ENCODE data around the gene SLC25A11.
A peak's percentile ranks its signal among the peaks of the same experiment; 100 is the strongest.

SLC25A11 gene

DNA sequence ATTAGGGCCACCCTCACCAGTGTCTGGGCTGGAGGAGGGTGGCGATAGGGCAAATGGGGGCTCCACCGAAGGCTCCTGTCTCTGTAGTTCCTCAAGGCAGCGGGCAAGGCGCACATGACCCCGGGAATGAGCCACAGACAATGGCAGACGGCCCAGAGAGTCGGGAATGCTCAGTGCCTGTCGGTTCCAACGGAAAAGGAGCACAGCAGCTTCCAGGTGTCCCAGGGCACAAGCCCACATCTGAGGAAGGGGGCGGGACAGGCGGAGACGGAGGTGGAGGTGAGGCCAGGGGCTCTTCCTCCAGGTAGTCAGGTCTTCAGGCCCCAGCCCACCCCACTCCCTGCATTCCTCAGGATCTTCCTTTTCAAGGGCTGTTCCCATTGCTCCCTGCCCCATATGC is 32.9 kb upstream of the SLC25A11 start:
- no peak for DNase-seq (ENCODE audit: insufficient read length)
- TF ChIP-seq POLR2AphosphoS5 (IDR thresholded peaks at IDR 0.05; ENCODE audit: low read depth, low read length) (no peak), POLR2A (IDR thresholded peaks at IDR 0.05; ENCODE audit: low read depth, low read length) (no peak), TAF1 (IDR thresholded peaks at IDR 0.05; ENCODE audit: borderline replicate concordance, low read depth, low read length) (no peak)
- FAIRE-seq, result no peak

DNA sequence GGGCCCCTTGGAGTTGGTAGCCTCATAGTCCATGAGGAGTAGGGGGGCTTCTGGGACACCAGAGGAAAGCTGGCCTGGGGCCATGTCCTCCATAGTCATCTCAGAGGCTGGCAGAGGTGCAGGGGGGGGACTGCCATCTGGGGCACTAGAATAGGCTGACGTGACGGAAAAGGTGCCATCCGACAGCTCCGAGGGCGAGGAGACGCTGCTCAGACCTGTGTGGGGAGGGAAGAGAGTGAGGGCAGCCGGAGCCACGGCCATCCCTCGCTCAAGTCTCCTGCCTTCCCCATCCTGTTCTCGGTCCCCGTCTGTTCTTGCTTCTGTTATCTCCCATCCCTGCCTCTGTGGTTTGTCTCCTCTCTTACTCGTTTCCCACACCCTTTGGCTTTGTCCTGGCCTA is 32.5 kb upstream of the SLC25A11 start:
- DNase-seq (ENCODE audit: insufficient read length) (no peak), FAIRE-seq (no peak)
- TF ChIP-seq POLR2A (IDR thresholded peaks at IDR 0.05; ENCODE audit: low read depth, low read length) (no peak), TAF1 (IDR thresholded peaks at IDR 0.05; ENCODE audit: borderline replicate concordance, low read depth, low read length) (no peak), POLR2AphosphoS5 (IDR thresholded peaks at IDR 0.05; ENCODE audit: low read depth, low read length) (no peak)

DNA sequence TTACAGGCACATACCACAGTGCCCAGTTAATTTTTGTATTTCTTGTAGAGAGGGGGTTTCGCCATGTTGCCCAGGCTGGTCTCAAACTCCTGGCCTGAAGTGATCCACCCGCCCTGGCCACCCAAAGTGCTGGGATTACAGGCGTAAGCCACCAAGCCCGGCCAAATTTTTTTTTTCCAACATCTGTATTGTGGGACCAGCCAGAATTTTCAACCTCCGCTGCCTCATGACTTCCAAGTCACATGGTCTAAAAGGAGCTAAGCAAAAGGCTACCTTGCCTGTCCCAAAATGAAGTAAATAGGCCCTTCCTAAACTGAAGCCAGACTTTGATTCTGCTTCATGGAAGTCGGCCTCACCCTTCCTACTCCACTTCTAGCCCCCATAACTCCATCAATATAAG is 32.0 kb upstream of the SLC25A11 start:
- FAIRE-seq (no peak), DNase-seq (ENCODE audit: insufficient read length) (no peak)
- TF ChIP-seq POLR2A (IDR thresholded peaks at IDR 0.05; ENCODE audit: low read depth, low read length) (no peak), POLR2AphosphoS5 (IDR thresholded peaks at IDR 0.05; ENCODE audit: low read depth, low read length) (no peak), TAF1 (IDR thresholded peaks at IDR 0.05; ENCODE audit: borderline replicate concordance, low read depth, low read length) (no peak)

DNA sequence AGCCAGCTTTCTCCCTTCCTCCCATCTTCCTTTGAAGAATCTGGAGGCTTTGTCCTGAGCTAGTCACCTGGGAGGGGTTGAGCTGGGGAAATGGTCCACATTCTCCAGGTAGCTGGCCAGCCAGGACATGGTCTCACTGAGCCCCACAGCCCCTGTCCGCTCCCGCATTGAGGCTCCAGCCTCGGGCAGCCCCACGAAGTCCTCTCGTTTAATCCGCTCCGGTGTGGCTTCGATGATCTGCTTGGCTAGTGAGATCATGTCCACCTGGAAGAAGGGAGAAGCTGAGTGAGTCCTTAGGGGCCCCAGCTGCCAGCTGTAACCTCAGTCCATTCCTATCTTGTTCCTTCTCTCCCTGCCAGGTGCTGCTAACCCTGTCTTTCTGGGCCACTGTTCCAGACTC is 30.4 kb upstream of the SLC25A11 start:
- no peak for FAIRE-seq
- no peak for DNase-seq (ENCODE audit: insufficient read length)
- no peak for TF ChIP-seq POLR2A (IDR thresholded peaks at IDR 0.05; ENCODE audit: low read depth, low read length)
- TF ChIP-seq TAF1 (IDR thresholded peaks at IDR 0.05; ENCODE audit: borderline replicate concordance, low read depth, low read length), result no peak
- TF ChIP-seq POLR2AphosphoS5 (IDR thresholded peaks at IDR 0.05; ENCODE audit: low read depth, low read length), result no peak

DNA sequence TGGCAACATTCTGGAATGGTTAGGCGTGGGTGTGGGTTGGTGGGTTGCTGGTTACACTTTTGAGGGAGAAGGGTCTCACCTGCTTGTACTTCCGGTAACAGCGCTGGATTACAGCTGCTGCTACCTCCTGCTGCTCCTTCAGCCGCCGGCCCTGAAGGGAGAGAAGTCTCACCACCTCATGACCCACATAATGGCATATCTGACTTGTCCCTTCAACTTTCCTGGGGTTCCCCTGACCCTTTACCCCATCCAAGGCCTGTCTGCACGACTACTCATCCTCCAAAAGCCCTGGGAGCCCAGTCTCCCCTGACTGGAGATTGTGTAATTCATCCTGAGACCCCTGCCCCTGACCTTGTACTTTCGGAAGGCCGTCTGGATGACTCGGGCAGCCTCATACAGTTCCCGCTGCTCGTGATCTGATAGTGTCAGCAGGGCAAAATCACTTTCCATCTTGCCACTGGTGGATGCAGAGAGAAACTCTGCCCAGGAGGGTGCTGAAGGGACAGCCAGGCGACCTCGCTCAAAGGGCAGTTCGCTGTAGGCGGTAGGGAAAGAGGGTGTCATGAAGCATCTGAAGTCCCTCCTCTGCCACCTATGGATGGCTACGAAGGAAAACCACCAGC is 29.8 kb upstream of the SLC25A11 start:
- DNase-seq (ENCODE audit: insufficient read length), result no peak
- no peak for FAIRE-seq
- no peak for TF ChIP-seq POLR2A (IDR thresholded peaks at IDR 0.05; ENCODE audit: low read depth, low read length)
- no peak for TF ChIP-seq POLR2AphosphoS5 (IDR thresholded peaks at IDR 0.05; ENCODE audit: low read depth, low read length)
- no peak for TF ChIP-seq TAF1 (IDR thresholded peaks at IDR 0.05; ENCODE audit: borderline replicate concordance, low read depth, low read length)

DNA sequence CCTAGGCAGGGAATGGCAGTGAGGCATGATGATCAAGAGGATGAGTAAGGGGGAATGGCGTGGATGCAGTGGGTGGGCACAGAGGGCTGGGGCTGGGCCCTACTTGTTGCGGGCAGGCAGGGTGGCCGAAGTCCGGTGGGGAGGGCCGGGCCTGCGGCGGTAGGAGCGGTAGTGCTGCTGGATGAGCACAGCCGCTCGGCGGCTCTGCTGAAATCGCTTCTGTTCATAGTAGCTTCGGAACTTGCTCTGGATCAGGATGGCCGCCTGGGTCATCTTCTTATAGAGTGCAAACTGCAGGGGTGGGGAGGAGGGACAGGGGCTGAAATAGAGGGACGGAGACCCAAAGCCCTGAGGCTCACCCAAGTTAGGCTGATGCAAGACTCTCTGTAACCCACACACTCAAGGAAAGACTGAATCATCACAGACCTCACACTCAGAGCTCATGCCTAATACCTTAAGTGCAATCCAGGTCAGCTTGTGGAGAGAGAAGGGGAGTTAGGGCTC is 29.3 kb upstream of the SLC25A11 start:
- DNase-seq (ENCODE audit: insufficient read length) (no peak), FAIRE-seq (no peak)
- TF ChIP-seq POLR2A (IDR thresholded peaks at IDR 0.05; ENCODE audit: low read depth, low read length), result no peak
- TF ChIP-seq POLR2AphosphoS5 (IDR thresholded peaks at IDR 0.05; ENCODE audit: low read depth, low read length), result no peak
- TF ChIP-seq TAF1 (IDR thresholded peaks at IDR 0.05; ENCODE audit: borderline replicate concordance, low read depth, low read length), result no peak

DNA sequence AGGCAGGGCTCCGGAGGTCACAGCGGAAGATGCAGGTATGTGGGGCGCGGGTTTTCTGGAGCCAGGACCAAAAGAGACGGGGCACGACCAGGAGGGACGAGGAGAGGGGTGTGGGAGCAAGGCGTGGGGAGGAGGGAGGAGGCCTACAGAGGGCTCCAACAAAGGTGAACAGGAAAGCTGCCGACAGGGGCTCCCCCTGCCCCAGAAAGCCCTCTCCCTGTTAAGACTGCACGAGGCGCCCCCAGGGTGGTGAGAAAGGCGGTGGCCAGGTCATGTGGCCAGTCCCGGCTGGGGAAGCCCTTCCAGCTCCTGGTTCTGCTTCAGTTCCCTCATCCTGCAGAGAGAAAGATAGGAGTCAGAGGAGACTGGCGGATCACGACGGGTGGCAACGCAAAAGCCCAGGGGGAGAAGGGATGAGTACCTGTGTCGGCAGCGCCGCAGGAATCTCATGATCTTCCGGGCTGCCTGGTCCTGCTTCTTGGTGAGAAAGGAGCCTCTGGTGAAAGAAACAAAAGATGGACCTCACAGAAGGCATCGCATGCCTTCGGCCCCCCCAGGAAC is 28.7 kb upstream of the SLC25A11 start:
- no peak for DNase-seq (ENCODE audit: insufficient read length)
- TF ChIP-seq POLR2A (IDR thresholded peaks at IDR 0.05; ENCODE audit: low read depth, low read length), result no peak
- no peak for TF ChIP-seq TAF1 (IDR thresholded peaks at IDR 0.05; ENCODE audit: borderline replicate concordance, low read depth, low read length)
- no peak for TF ChIP-seq POLR2AphosphoS5 (IDR thresholded peaks at IDR 0.05; ENCODE audit: low read depth, low read length)
- no peak for FAIRE-seq

DNA sequence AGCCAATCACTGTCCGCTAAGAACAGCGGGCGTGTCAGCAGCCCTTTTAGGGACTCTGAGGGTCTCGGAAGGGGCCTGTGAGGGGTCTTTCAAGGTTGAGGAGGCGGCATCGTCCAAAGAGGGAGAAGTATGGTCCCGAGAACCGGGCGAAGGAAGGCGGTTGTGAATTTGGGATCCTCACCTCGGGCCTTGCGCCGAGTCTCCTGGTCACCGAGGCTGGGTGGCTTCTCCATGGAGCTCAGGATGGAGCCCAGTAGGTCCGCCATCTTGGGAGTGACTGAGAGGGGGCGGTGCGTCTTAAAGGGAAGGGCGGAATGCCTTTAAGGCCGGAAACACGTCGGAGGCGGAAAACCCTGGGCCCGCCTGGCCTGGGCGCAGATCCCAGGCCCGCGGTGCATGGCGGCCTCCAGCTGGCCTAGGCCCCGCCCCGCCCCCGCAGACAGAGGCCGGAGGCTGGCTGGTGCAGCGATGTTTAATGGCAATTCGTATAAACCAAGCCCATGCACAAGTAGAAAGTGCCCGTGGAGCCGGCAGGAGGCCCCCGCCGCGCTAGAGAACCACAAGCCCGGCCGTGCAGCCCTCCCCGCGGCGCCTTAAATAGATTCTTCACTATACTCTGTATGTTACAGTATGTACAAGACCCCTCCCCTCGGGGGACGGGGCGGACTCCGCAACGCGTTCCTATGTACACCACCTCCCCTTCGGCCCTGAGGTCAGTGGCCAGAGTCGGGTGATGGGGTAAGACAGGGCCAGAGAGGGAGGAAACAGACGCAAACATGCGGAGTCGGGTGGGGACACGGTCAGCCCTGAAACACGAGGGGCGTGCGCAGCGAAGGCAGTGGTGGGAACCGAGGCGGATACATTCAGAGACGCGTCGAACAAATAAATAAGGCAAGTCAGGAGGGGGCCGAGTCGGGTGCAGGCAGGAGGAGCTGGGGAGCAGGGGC is 28.0 kb upstream of the SLC25A11 start, which contains the start of gene SPAG7:
TSS of gene SPAG7 (minus strand) at position 279 of the 947 bp plus-strand sequence. CDS start at position 266, 13 bp downstream.
- TF ChIP-seq TAF1 (IDR thresholded peaks at IDR 0.05; ENCODE audit: borderline replicate concordance, low read depth, low read length) (peak; percentile 92), POLR2AphosphoS5 (IDR thresholded peaks at IDR 0.05; ENCODE audit: low read depth, low read length) (no peak), POLR2A (IDR thresholded peaks at IDR 0.05; ENCODE audit: low read depth, low read length) (peak; percentile 82)
- DNase-seq (ENCODE audit: insufficient read length), result peak; percentile 97
- FAIRE-seq, result peak; percentile 99

DNA sequence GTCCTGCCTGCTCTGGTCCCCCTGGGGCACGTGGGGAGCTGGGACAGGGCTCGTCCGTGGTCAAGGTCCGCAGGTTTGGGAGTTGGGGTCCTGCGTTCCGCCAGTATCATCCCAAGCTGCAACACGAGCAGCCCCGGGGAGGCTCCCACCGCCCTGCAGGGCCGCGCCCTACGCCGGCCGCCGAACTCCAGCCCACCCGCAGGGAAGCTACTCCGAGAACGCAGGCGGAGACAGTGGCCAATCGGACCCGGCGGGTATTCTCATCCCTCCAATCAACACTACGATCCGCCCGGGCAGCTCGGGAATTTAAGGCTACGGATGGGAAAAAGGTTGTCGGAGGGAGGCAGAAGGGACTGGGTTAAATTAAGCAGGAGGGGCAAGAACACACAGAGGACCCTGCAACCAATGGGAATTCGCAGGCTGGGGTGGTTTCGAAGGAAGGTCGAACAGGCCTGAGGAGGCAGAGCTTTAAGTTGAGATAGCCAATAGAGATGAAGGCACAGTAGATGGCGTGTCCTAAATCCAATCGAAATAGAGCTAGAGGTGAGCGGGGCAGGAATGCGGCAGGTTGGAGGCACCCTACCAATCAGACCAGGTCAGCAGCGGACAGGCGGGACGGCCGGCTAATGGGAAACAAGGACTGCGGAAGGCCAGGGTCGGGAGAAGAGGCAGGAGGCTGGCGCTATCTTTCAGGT is 27.1 kb upstream of the SLC25A11 start:
- peak; percentile 97 for DNase-seq (ENCODE audit: insufficient read length)
- no peak for FAIRE-seq
- TF ChIP-seq POLR2AphosphoS5 (IDR thresholded peaks at IDR 0.05; ENCODE audit: low read depth, low read length), result no peak; the same call in 1 of the 2 replicates
- no peak for TF ChIP-seq POLR2A (IDR thresholded peaks at IDR 0.05; ENCODE audit: low read depth, low read length)
- TF ChIP-seq TAF1 (IDR thresholded peaks at IDR 0.05; ENCODE audit: borderline replicate concordance, low read depth, low read length), result no peak

DNA sequence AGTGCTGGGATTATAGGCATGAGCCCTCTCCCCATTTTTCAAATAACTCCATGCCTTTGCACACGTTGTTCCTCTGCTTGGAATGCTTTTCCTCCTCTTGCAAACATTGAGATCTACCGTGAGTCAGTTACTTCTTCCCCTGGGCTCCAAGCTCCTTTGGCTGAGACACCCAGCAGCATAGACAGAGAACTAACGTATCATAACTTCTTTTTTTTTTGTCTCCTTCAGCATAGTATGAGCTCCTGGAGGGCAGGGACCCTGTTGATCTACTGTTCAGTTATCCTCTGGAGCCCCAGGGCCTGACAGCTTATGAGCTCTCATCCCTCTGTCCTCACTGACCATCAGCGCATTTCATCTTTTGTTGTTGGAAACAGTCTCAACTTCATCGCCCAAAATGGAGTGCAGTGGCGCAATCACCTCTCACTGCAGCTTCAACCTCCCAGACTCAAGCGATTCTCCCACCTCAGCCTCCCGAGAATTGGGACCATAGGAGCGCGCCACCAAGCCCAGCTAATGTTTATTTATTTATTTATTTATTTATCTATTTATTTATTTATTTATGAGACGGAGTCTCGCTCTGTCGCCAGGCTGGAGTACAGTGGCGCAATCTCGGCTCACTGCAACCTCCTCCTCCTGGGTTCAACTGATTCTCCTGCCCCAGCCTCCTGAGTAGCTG is 25.6 kb upstream of the SLC25A11 start:
- FAIRE-seq, result no peak
- DNase-seq (ENCODE audit: insufficient read length), result no peak
- TF ChIP-seq POLR2AphosphoS5 (IDR thresholded peaks at IDR 0.05; ENCODE audit: low read depth, low read length), result no peak
- no peak for TF ChIP-seq POLR2A (IDR thresholded peaks at IDR 0.05; ENCODE audit: low read depth, low read length)
- TF ChIP-seq TAF1 (IDR thresholded peaks at IDR 0.05; ENCODE audit: borderline replicate concordance, low read depth, low read length), result no peak

Data from GM12892 (cell line).